HepG2 (cell line): Measurements from ENCODE around the gene SLC51B. TPM values are rescaled to one million over a fixed set of nuclear protein-coding genes. Genes with fewer than 3 reads are reported as not detected.
"Not testable (repeated sequence)": the region's sequence is repeated elsewhere in the genome, so short reads cannot be mapped to it uniquely, and the experiment has no call there.

Source experiments
- ATAC-seq: fragments of 200-7000 bp; cut with Tn5 transposase; 3 replicates; pipeline ENCODE4 v1.9.1; 2020; ENCODE audit warnings: mild to moderate bottlenecking, moderate library complexity
- BruUV-seq: library from RNA; stranded (reverse); fragments of 400-500 nt; replicated peaks from 2 replicates; lab custom pipeline; 2021; lab: Mats Ljungman, UMichigan
- CTCF ChIA-PET: fragments of 300-600 bp; formaldehyde crosslinking; extraction: SDS; loops from one replicate; lab custom pipeline; 2021; ENCODE audit warnings: low total read pairs, inconsistent platforms, low intra/inter-chr PET ratio; lab: Yijun Ruan, JAX
- POLR2A ChIA-PET: fragments of 350-600 bp; sonication (Branson Sonifier 250); formaldehyde crosslinking; loops from one replicate; lab custom pipeline; 2020; ENCODE audit warnings: antibody characterized with exemption, inconsistent platforms; lab: Yijun Ruan, JAX
- DNase-seq: peaks from one replicate; pipeline ENCODE4 v3.0.0-alpha.2; 2015; ENCODE audit warnings: low spot score
- FAIRE-seq: peaks from 3 replicates; lab custom pipeline; 2011; peaks lifted over from hg19 to GRCh38; lab: Jason Lieb, UNC
- H2AFZ ChIP-seq: one replicate; pipeline ENCODE4 v1.6.1; 2011; ENCODE audit warnings: low read length, inconsistent platforms
- H3K27ac ChIP-seq: fragments of 300-600 bp; 3 replicates; pipeline ENCODE4 v1.8.0; 2011; ENCODE audit warnings: mixed run types, mild to moderate bottlenecking, mixed read lengths, low read length, inconsistent platforms; ENCODE audit not compliant: insufficient read depth; ENCODE audit errors: extremely low read length
- H3K27me3 ChIP-seq, 2 experiments: fragments of 200-600 bp in 1 of 2; 2 replicates in 1 of 2; 3 replicates in 1 of 2; pipeline versions ENCODE4 v1.6.0 to v1.8.0; 2011; ENCODE audit warnings: low read length in 2 of 2, mild to moderate bottlenecking in 2 of 2, moderate library complexity in 2 of 2, inconsistent platforms in 1 of 2; ENCODE audit not compliant: insufficient read depth in 2 of 2, control insufficient read depth in 1 of 2
- H3K36me3 ChIP-seq, 2 experiments: fragments of 200-600 bp in 1 of 2; replicated peaks in 1 of 2; 2 replicates in 1 of 2; 3 replicates in 1 of 2; pipeline versions ENCODE4 v1.5.1 to v1.8.0; 2011; ENCODE audit warnings: low read length in 2 of 2, inconsistent platforms in 1 of 2; ENCODE audit not compliant: insufficient read depth in 2 of 2, control insufficient read depth in 1 of 2
- H3K4me1 ChIP-seq: 2 replicates; pipeline ENCODE4 v1.5.1; 2012; ENCODE audit warnings: low read length, inconsistent platforms; ENCODE audit not compliant: insufficient read depth
- H3K4me2 ChIP-seq: 2 replicates; pipeline ENCODE4 v1.6.0; 2011; ENCODE audit warnings: low read depth, low read length, inconsistent platforms
- H3K4me3 ChIP-seq, 3 experiments: fragments of 200-600 bp in 1 of 3; sonication (generic), shearing (Covaris generic) in 1 of 3; replicated peaks in 1 of 3; 2 replicates each; pipeline ENCODE4 v1.5.1; 2011 to 2016; ENCODE audit warnings: low read length in 3 of 3, inconsistent platforms in 2 of 3, low read depth in 2 of 3, mild to moderate bottlenecking in 2 of 3, control low read depth in 1 of 3, mixed read lengths in 1 of 3; ENCODE audit not compliant: insufficient read depth in 1 of 3
- H3K79me2 ChIP-seq: one replicate; pipeline ENCODE4 v1.6.1; 2011; ENCODE audit warnings: low read length, inconsistent platforms; ENCODE audit not compliant: insufficient read depth
- H3K9ac ChIP-seq: 2 replicates; pipeline ENCODE4 v1.6.0; 2011; ENCODE audit warnings: mild to moderate bottlenecking, low read depth, low read length, inconsistent platforms; ENCODE audit not compliant: insufficient read depth
- H3K9me3 ChIP-seq: 2 replicates; pipeline ENCODE4 v1.5.1; 2012; ENCODE audit warnings: mild to moderate bottlenecking, low read length
- H4K20me1 ChIP-seq: 2 replicates; pipeline ENCODE4 v1.6.0; 2011; ENCODE audit warnings: inconsistent platforms, mild to moderate bottlenecking, low read length, moderate library complexity; ENCODE audit not compliant: insufficient read depth
- CTCF ChIP-seq: sonication (generic); formaldehyde crosslinking; IDR thresholded peaks from 2 replicates; pipeline ENCODE4 v1.5.0; 2020; ENCODE audit warnings: mild to moderate bottlenecking, missing genetic modification reagents, moderate library complexity
- FOXO1 ChIP-seq: sonication (generic); formaldehyde crosslinking; IDR thresholded peaks from 2 replicates; pipeline ENCODE4 v1.4.0; 2020; ENCODE audit warnings: missing genetic modification reagents
- KLF15 ChIP-seq: sonication (generic); formaldehyde crosslinking; IDR thresholded peaks from 2 replicates; pipeline ENCODE4 v1.8.1; 2023; ENCODE audit warnings: borderline replicate concordance, mild to moderate bottlenecking, inconsistent platforms, missing genetic modification reagents, mixed read lengths
- MBD4 ChIP-seq: IDR thresholded peaks from 2 replicates; pipeline ENCODE4 v1.6.1; 2012; ENCODE audit warnings: low read length, inconsistent platforms, borderline replicate concordance
- SNRNP70 ChIP-seq: fragments of 200-400 bp; formaldehyde crosslinking; IDR thresholded peaks from 2 replicates; pipeline ENCODE4 v1.6.1; 2017; ENCODE audit warnings: mild to moderate bottlenecking, low read depth, low read length, moderate library complexity
- THAP8 ChIP-seq: sonication (generic); formaldehyde crosslinking; IDR thresholded peaks from 2 replicates; pipeline ENCODE4 v1.5.1; 2020; ENCODE audit warnings: missing genetic modification reagents, mild to moderate bottlenecking, borderline replicate concordance
- XBP1 ChIP-seq: sonication (generic); formaldehyde crosslinking; IDR thresholded peaks from 2 replicates; pipeline ENCODE4 v1.5.0; 2020; ENCODE audit warnings: missing genetic modification reagents
- ZNF282 ChIP-seq: fragments of 450-650 bp; IDR thresholded peaks from 2 replicates; pipeline ENCODE4 v1.6.1; 2018; ENCODE audit not compliant: partially characterized antibody
- ZNF773 ChIP-seq: sonication (generic); formaldehyde crosslinking; IDR thresholded peaks from 2 replicates; pipeline ENCODE4 v1.4.0; 2020; ENCODE audit warnings: missing genetic modification reagents, borderline replicate concordance
- WGBS: methylation state at CpG from one replicate; pipeline ENCODE4 v1.1.6; 2017; ENCODE audit warnings: low lambda C conversion rate; 5-methylcytosine and 5-hydroxymethylcytosine counted together
- in situ Hi-C: cut with HindIII; loops from 2 replicates; pipeline ENCODE4 v1.10.0; 2017; ENCODE audit warnings: low pct_unique_long_range_greater_than_20kb; ENCODE audit not compliant: extremely low pct_ligation_motif_present
- intact Hi-C: fragments of 100-400 bp; cut with micrococcal nuclease; formaldehyde crosslinking; loops from one replicate; pipeline ENCODE4 v1.10.0; 2022; ENCODE audit not compliant: unreplicated experiment
- polyA plus RNA-seq, 8 experiments: library from polyadenylated mRNA; depleted of rRNA in 3 of 8; stranded (reverse) in 7 of 8; unstranded in 1 of 8; fragments of >200 nt; fragmentation: Illumina TruSeq in 4 of 8; extraction: Trizol in 4 of 8; gene quantifications; 2 replicates each; pipeline versions ENCODE4 v1.2.1 to v1.2.3, GENCODE V29; 2011 to 2016; ENCODE audit warnings: low read depth in 4 of 8, missing spikeins in 1 of 8, mixed read lengths in 1 of 8; ENCODE audit not compliant: insufficient read depth in 1 of 8
- total RNA-seq, 5 experiments: library from RNA; depleted of rRNA; stranded (reverse); fragments of >200 nt; fragmentation: Illumina TruSeq; extraction: Trizol; gene quantifications; 2 replicates each; pipeline ENCODE4 v1.2.3, GENCODE V29; 2016; ENCODE audit warnings: low read depth in 1 of 5

The SLC51B gene
- total and polyA plus RNA-seq, 2 of the 13 experiments (the other 11 are each of a cell fraction or from before 2014, with no cell fraction given): 14.9 to 17.1 TPM

- FAIRE-seq: no peak
- TF ChIP-seq FOXO1 (CRISPR knock-in tag): no peak
- no peak for TF ChIP-seq CTCF
- TF ChIP-seq ZNF773 (CRISPR knock-in tag): no peak
- TF ChIP-seq KLF15 (CRISPR knock-in tag): no peak
- TF ChIP-seq MBD4: no peak
- TF ChIP-seq XBP1 (CRISPR knock-in tag): no peak
- TF ChIP-seq THAP8 (CRISPR knock-in tag): no peak
- TF ChIP-seq ZNF282: no peak
- TF ChIP-seq SNRNP70: no peak
- TF ChIP-seq, all 625 proteins: peak for 0
- no peak for DNase-seq
Observed at GRCh38 chr15:65099336-65099735, 54.1 kb downstream of the SLC51B start.

DNA sequence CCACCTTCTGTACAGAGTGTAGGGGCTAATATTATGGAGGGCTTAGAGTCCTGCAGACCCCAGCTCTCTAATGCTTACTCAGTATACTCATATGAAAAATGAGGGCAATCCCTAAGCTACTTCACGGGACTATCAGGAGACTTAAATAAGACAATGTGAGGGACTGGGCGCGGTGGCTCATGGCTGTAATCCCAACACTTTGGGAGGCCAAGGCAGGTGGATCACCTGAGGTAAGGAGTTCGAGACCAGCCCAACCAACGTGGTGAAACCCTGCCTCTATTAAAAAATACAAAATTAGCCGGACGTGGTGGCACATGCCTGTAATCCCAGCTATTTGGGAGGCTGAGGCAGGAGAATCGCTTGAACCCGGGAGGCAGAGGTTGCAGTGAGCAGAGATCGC lies 54.6 kb downstream of the SLC51B start:
- intact Hi-C loops: not testable (repeated sequence)

More at GRCh38 chr15:65099336-65099735, 54.1 kb downstream of the SLC51B start:
- POLR2A ChIA-PET: no interaction called here
- Histone ChIP-seq H3K79me2 (no peaks in the 10 kb centered on the region), H3K4me2 (no peak overlapping the region), H3K9ac (no peak overlapping the region), H2AFZ (no peak overlapping the region), H3K27me3 (no peaks in the 10 kb centered on the region), H3K4me3 (no peak overlapping the region), H3K27ac (no peak overlapping the region), H3K36me3 (peaks cover 6 to 13% of the 10 kb centered on the region in 2 experiments; a peak in 4 of 5 replicates), H3K9me3 (no peaks in the 10 kb centered on the region), H3K4me1 (peaks cover 17% of the 10 kb centered on the region), H4K20me1 (no peaks in the 10 kb centered on the region)
- CTCF ChIA-PET: interaction anchor here (3.4 kb wide), 1 partner anchor 66 kb away, joined by 56 read pairs; no protein-coding TSS in a partner anchor
- in situ Hi-C loops (no loop called here), intact Hi-C loops (no loop called here)
- no peak for ATAC-seq
- BruUV-seq: no TSS peak
- 100% methylated on average over 1 of the region's 5 CpGs for WGBS

More for the DNA sequence above, 54.6 kb downstream of the SLC51B start:
- H3K4me3 ChIP-seq, ATAC-seq, H4K20me1 ChIP-seq, H3K9ac ChIP-seq, H3K9me3 ChIP-seq, H3K27me3 ChIP-seq, POLR2A ChIA-PET, BruUV-seq, H2AFZ ChIP-seq, H3K27ac ChIP-seq, FAIRE-seq, H3K79me2 ChIP-seq, DNase-seq, in situ Hi-C loops, H3K4me2 ChIP-seq: not testable (repeated sequence)
- Histone ChIP-seq H3K36me3 (peaks cover 6 to 13% of the 10 kb centered on the region in 2 experiments; a peak in 4 of 5 replicates), H3K4me1 (peaks cover 12% of the 10 kb centered on the region)
- CTCF ChIA-PET: interaction anchor here (3.4 kb wide), 1 partner anchor 67 kb away, joined by 56 read pairs; no protein-coding TSS in a partner anchor
- WGBS: 96% methylated on average over 10 of the region's 10 CpGs
